HEK293 (cell line): Measurements from ENCODE around the gene MGST2.

Source experiments
- CTCF ChIA-PET: fragments of 350-600 bp; formaldehyde crosslinking; extraction: SDS; loops from one replicate; lab custom pipeline; 2021; ENCODE audit warnings: antibody characterized with exemption; lab: Yijun Ruan, JAX
- POLR2A ChIA-PET: fragments of 300-600 bp; formaldehyde crosslinking; extraction: SDS; loops from one replicate; lab custom pipeline; 2020; ENCODE audit warnings: antibody characterized with exemption, inconsistent platforms; lab: Yijun Ruan, JAX
- H3K27ac ChIP-seq: fragments of 200-500 bp; sonication (Bioruptor generic); 2 replicates; pipeline ENCODE4 v1.5.1; 2014; ENCODE audit warnings: low read depth, low read length, control low read depth, inconsistent platforms; ENCODE audit errors: extremely low read depth
- H3K36me3 ChIP-seq, 2 experiments: fragments of 200-500 bp in 1 of 2; sonication (Bioruptor generic) in 1 of 2; 1 replicate in 1 of 2; 2 replicates in 1 of 2; pipeline ENCODE4 v1.5.1; 2014 to 2017; ENCODE audit warnings: inconsistent platforms in 2 of 2, low read length in 2 of 2; ENCODE audit not compliant: control insufficient read depth in 2 of 2, insufficient read depth in 1 of 2
- H3K4me1 ChIP-seq: fragments of 200-500 bp; sonication (Bioruptor generic); 2 replicates; pipeline ENCODE4 v1.5.1; 2014; ENCODE audit warnings: mild to moderate bottlenecking, low read length, inconsistent platforms; ENCODE audit not compliant: control insufficient read depth, insufficient read depth
- H3K4me3 ChIP-seq: 2 replicates; pipeline ENCODE4 v1.5.1; 2011; ENCODE audit warnings: low read depth, mild to moderate bottlenecking, control low read depth, low read length, moderate library complexity
- H3K9me3 ChIP-seq: fragments of 200-500 bp; sonication (Bioruptor generic); 2 replicates; pipeline ENCODE4 v1.5.1; 2014; ENCODE audit warnings: low read depth, low read length, inconsistent platforms; ENCODE audit not compliant: control insufficient read depth, insufficient read depth
- BCL11A ChIP-seq: fragments of 450-650 bp; formaldehyde crosslinking; IDR thresholded peaks from 2 replicates; pipeline ENCODE4 v1.5.1; 2016; ENCODE audit warnings: low read depth, missing biosample characterization, missing genetic modification characterization
- GLI2 ChIP-seq: fragments of 450-650 bp; formaldehyde crosslinking; IDR thresholded peaks from 2 replicates; pipeline ENCODE4; 2017; ENCODE audit warnings: missing biosample characterization, missing genetic modification characterization, low read depth, borderline replicate concordance
- KLF7 ChIP-seq: fragments of 450-650 bp; formaldehyde crosslinking; IDR thresholded peaks from 2 replicates; pipeline ENCODE4 v1.5.1; 2016; ENCODE audit warnings: missing biosample characterization, missing genetic modification characterization, borderline replicate concordance
- KLF8 ChIP-seq: fragments of 450-650 bp; formaldehyde crosslinking; IDR thresholded peaks from 2 replicates; pipeline ENCODE4 v1.5.1; 2016; ENCODE audit warnings: missing biosample characterization, missing genetic modification characterization
- MYNN ChIP-seq: fragments of 450-650 bp; formaldehyde crosslinking; IDR thresholded peaks from 2 replicates; pipeline ENCODE4 v1.5.1; 2016; ENCODE audit warnings: missing biosample characterization, missing genetic modification characterization, borderline replicate concordance
- SP3 ChIP-seq: fragments of 450-650 bp; formaldehyde crosslinking; IDR thresholded peaks from 2 replicates; pipeline ENCODE4 v1.5.1; 2016; ENCODE audit warnings: missing biosample characterization, missing genetic modification characterization
- SP7 ChIP-seq: fragments of 450-650 bp; formaldehyde crosslinking; IDR thresholded peaks from 2 replicates; pipeline ENCODE4 v1.5.1; 2016; ENCODE audit warnings: missing biosample characterization, missing genetic modification characterization
- ZBTB7A ChIP-seq: fragments of 450-650 bp; formaldehyde crosslinking; IDR thresholded peaks from 2 replicates; pipeline ENCODE4 v1.5.1; 2016; ENCODE audit warnings: low read depth, missing biosample characterization, missing genetic modification characterization
- ZFHX2 ChIP-seq: fragments of 450-650 bp; formaldehyde crosslinking; conservative IDR thresholded peaks from 2 replicates; pipeline ENCODE4 v1.5.1; 2016; ENCODE audit warnings: missing biosample characterization, missing genetic modification characterization
- ZNF114 ChIP-seq: fragments of 450-650 bp; formaldehyde crosslinking; IDR thresholded peaks from 2 replicates; pipeline ENCODE4 v1.5.0; 2017; ENCODE audit warnings: missing biosample characterization, missing genetic modification characterization
- ZNF140 ChIP-seq: fragments of 450-650 bp; formaldehyde crosslinking; IDR thresholded peaks from 2 replicates; pipeline ENCODE4 v1.5.1; 2016; ENCODE audit warnings: missing biosample characterization, missing genetic modification characterization
- ZNF184 ChIP-seq: fragments of 450-650 bp; IDR thresholded peaks from 2 replicates; pipeline ENCODE4 v1.5.1; 2018; ENCODE audit warnings: missing biosample characterization, mild to moderate bottlenecking, missing genetic modification characterization
- ZNF335 ChIP-seq: fragments of 450-650 bp; formaldehyde crosslinking; conservative IDR thresholded peaks from 2 replicates; pipeline ENCODE4 v1.5.1; 2016; ENCODE audit warnings: missing biosample characterization, missing genetic modification characterization
- ZNF600 ChIP-seq: fragments of 450-650 bp; formaldehyde crosslinking; IDR thresholded peaks from 2 replicates; pipeline ENCODE4 v1.5.1; 2016; ENCODE audit warnings: missing biosample characterization, missing genetic modification characterization
- ZNF621 ChIP-seq: fragments of 450-650 bp; formaldehyde crosslinking; IDR thresholded peaks from 2 replicates; pipeline ENCODE4 v1.5.1; 2017; ENCODE audit warnings: missing biosample characterization, missing genetic modification characterization
- ZSCAN16 ChIP-seq: fragments of 450-650 bp; formaldehyde crosslinking; IDR thresholded peaks from 2 replicates; pipeline ENCODE4 v1.5.1; 2016; ENCODE audit warnings: missing biosample characterization, missing genetic modification characterization
- ZXDB ChIP-seq: fragments of 450-650 bp; formaldehyde crosslinking; IDR thresholded peaks from 2 replicates; pipeline ENCODE4 v1.5.1; 2016; ENCODE audit warnings: missing biosample characterization, missing genetic modification characterization
- TF ChIP-seq, protein P1 (sequence below): fragments of 450-650 bp; formaldehyde crosslinking; IDR thresholded peaks from 2 replicates; pipeline ENCODE4 v1.5.1; 2017; ENCODE audit warnings: missing biosample characterization, missing genetic modification characterization
- TF ChIP-seq, protein P2 (sequence below): fragments of 450-650 bp; formaldehyde crosslinking; conservative IDR thresholded peaks from 2 replicates; pipeline ENCODE4 v1.5.1; 2016; ENCODE audit warnings: low read depth, missing biosample characterization, missing genetic modification characterization
- TF ChIP-seq, protein P3 (sequence below): fragments of 450-650 bp; formaldehyde crosslinking; IDR thresholded peaks from 2 replicates; pipeline ENCODE4 v1.5.1; 2016; ENCODE audit warnings: missing biosample characterization, missing genetic modification characterization
- TF ChIP-seq, protein P4 (sequence below): fragments of 450-650 bp; formaldehyde crosslinking; IDR thresholded peaks from 2 replicates; pipeline ENCODE4; 2016; ENCODE audit warnings: missing biosample characterization, missing genetic modification characterization
- TF ChIP-seq, protein P5 (sequence below): fragments of 450-650 bp; formaldehyde crosslinking; IDR thresholded peaks from 2 replicates; pipeline ENCODE4 v1.5.1; 2016; ENCODE audit warnings: missing biosample characterization, missing genetic modification characterization
- TF ChIP-seq, protein P6 (sequence below): fragments of 450-650 bp; formaldehyde crosslinking; IDR thresholded peaks from 2 replicates; pipeline ENCODE4 v1.5.0; 2017; ENCODE audit warnings: missing biosample characterization, missing genetic modification characterization, borderline replicate concordance

The MGST2 gene

DNA sequence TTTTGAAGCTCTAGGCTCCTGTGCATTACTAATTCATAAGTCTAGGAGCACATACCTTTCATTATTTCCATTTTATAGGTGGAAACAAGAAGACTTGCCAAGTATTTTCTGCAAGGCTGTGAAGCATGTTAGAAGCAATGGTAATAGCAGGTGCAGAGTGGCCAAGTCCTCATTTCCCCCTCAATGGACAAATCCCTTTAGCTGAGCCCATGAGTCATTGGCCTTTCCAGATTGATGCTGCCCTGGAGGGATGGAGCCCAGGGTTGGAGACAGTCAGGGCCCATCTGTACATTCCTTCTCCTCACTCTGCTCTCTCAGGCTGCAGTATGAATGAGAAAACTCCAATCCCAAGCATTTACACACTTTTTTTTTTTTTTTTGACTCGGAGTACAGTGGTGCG is 6.6 kb downstream of the MGST2 start:
- no peak for TF ChIP-seq ZNF335 (tag by site-specific recombination)
- no peak for TF ChIP-seq GLI2 (tag by site-specific recombination)
- no peak for TF ChIP-seq ZNF184 (tag by site-specific recombination)
- TF ChIP-seq ZFHX2 (tag by site-specific recombination) = no peak
- TF ChIP-seq ZNF114 = no peak
- TF ChIP-seq KLF7 (tag by site-specific recombination) = no peak
- no peak for TF ChIP-seq SP7 (tag by site-specific recombination)
- TF ChIP-seq, protein P1, sequence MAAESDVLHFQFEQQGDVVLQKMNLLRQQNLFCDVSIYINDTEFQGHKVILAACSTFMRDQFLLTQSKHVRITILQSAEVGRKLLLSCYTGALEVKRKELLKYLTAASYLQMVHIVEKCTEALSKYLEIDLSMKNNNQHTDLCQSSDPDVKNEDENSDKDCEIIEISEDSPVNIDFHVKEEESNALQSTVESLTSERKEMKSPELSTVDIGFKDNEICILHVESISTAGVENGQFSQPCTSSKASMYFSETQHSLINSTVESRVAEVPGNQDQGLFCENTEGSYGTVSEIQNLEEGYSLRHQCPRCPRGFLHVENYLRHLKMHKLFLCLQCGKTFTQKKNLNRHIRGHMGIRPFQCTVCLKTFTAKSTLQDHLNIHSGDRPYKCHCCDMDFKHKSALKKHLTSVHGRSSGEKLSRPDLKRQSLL (tag by site-specific recombination) = no peak
- no peak for TF ChIP-seq ZBTB7A (tag by site-specific recombination)
- no peak for TF ChIP-seq ZXDB (tag by site-specific recombination)
- TF ChIP-seq, protein P2, sequence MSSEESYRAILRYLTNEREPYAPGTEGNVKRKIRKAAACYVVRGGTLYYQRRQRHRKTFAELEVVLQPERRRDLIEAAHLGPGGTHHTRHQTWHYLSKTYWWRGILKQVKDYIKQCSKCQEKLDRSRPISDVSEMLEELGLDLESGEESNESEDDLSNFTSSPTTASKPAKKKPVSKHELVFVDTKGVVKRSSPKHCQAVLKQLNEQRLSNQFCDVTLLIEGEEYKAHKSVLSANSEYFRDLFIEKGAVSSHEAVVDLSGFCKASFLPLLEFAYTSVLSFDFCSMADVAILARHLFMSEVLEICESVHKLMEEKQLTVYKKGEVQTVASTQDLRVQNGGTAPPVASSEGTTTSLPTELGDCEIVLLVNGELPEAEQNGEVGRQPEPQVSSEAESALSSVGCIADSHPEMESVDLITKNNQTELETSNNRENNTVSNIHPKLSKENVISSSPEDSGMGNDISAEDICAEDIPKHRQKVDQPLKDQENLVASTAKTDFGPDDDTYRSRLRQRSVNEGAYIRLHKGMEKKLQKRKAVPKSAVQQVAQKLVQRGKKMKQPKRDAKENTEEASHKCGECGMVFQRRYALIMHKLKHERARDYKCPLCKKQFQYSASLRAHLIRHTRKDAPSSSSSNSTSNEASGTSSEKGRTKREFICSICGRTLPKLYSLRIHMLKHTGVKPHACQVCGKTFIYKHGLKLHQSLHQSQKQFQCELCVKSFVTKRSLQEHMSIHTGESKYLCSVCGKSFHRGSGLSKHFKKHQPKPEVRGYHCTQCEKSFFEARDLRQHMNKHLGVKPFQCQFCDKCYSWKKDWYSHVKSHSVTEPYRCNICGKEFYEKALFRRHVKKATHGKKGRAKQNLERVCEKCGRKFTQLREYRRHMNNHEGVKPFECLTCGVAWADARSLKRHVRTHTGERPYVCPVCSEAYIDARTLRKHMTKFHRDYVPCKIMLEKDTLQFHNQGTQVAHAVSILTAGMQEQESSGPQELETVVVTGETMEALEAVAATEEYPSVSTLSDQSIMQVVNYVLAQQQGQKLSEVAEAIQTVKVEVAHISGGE (tag by site-specific recombination) = no peak
- TF ChIP-seq BCL11A (tag by site-specific recombination) = no peak
- Histone ChIP-seq H3K27ac (no peak overlapping the region), H3K36me3 (peaks cover 0 to 4% of the 10 kb centered on the region in 2 experiments; a peak in 2 of 3 replicates), H3K9me3 (no peaks in the 10 kb centered on the region), H3K4me1 (no peaks in the 10 kb centered on the region), H3K4me3 (no peak overlapping the region)
- CTCF ChIA-PET = interaction anchor here (0.5 to 1.1 kb wide), 4 partner anchors 25 to 913 kb away, joined by 3 to 5 read pairs (median 3); no protein-coding TSS in a partner anchor
- POLR2A ChIA-PET = no interaction called here

DNA sequence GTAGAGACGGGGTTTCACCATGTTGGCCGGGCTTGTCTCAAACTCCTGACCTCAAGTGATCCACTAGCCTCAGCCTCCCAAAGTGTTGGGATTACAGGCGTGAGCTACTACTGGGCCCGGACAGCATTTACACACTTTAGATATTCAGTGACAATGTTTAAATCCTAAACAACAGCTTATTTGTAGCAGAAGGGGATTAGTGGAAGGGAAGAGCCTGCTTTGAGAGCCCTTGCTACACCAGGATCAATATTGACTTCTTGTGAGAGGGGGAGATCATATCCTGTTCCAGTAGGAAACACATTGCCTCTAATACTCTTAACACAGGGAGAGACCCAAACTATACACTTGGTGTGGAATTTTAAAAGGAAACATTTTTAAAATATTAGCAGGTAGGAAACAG is 7.1 kb downstream of the MGST2 start:
- Histone ChIP-seq H3K27ac (no peak overlapping the region), H3K9me3 (no peaks in the 10 kb centered on the region), H3K36me3 (peaks cover 0 to 4% of the 10 kb centered on the region in 2 experiments; a peak in 2 of 3 replicates), H3K4me3 (no peak overlapping the region), H3K4me1 (no peaks in the 10 kb centered on the region)
- POLR2A ChIA-PET = no interaction called here
- CTCF ChIA-PET = interaction anchor here (0.5 to 0.6 kb wide), 2 partner anchors 265 to 608 kb away, joined by 3 read pairs; no protein-coding TSS in a partner anchor
- no peak for TF ChIP-seq ZNF140 (tag by site-specific recombination)
- TF ChIP-seq SP3 (tag by site-specific recombination) = no peak
- TF ChIP-seq ZNF621 = no peak
- TF ChIP-seq, protein P3, sequence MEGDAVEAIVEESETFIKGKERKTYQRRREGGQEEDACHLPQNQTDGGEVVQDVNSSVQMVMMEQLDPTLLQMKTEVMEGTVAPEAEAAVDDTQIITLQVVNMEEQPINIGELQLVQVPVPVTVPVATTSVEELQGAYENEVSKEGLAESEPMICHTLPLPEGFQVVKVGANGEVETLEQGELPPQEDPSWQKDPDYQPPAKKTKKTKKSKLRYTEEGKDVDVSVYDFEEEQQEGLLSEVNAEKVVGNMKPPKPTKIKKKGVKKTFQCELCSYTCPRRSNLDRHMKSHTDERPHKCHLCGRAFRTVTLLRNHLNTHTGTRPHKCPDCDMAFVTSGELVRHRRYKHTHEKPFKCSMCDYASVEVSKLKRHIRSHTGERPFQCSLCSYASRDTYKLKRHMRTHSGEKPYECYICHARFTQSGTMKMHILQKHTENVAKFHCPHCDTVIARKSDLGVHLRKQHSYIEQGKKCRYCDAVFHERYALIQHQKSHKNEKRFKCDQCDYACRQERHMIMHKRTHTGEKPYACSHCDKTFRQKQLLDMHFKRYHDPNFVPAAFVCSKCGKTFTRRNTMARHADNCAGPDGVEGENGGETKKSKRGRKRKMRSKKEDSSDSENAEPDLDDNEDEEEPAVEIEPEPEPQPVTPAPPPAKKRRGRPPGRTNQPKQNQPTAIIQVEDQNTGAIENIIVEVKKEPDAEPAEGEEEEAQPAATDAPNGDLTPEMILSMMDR (tag by site-specific recombination) = no peak
- no peak for TF ChIP-seq ZSCAN16 (tag by site-specific recombination)
- TF ChIP-seq MYNN = no peak
- TF ChIP-seq KLF8 (tag by site-specific recombination) = no peak
- TF ChIP-seq, protein P4, sequence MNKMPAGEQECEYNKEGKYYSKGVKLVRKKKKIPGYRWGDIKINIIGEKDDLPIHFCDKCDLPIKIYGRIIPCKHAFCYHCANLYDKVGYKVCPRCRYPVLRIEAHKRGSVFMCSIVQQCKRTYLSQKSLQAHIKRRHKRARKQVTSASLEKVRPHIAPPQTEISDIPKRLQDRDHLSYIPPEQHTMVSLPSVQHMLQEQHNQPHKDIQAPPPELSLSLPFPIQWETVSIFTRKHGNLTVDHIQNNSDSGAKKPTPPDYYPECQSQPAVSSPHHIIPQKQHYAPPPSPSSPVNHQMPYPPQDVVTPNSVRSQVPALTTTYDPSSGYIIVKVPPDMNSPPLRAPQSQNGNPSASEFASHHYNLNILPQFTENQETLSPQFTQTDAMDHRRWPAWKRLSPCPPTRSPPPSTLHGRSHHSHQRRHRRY = no peak
- TF ChIP-seq, protein P5, sequence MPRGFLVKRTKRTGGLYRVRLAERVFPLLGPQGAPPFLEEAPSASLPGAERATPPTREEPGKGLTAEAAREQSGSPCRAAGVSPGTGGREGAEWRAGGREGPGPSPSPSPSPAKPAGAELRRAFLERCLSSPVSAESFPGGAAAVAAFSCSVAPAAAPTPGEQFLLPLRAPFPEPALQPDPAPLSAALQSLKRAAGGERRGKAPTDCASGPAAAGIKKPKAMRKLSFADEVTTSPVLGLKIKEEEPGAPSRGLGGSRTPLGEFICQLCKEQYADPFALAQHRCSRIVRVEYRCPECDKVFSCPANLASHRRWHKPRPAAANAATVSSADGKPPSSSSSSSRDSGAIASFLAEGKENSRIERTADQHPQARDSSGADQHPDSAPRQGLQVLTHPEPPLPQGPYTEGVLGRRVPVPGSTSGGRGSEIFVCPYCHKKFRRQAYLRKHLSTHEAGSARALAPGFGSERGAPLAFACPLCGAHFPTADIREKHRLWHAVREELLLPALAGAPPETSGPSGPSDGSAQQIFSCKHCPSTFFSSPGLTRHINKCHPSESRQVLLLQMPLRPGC = no peak
- TF ChIP-seq, protein P6, sequence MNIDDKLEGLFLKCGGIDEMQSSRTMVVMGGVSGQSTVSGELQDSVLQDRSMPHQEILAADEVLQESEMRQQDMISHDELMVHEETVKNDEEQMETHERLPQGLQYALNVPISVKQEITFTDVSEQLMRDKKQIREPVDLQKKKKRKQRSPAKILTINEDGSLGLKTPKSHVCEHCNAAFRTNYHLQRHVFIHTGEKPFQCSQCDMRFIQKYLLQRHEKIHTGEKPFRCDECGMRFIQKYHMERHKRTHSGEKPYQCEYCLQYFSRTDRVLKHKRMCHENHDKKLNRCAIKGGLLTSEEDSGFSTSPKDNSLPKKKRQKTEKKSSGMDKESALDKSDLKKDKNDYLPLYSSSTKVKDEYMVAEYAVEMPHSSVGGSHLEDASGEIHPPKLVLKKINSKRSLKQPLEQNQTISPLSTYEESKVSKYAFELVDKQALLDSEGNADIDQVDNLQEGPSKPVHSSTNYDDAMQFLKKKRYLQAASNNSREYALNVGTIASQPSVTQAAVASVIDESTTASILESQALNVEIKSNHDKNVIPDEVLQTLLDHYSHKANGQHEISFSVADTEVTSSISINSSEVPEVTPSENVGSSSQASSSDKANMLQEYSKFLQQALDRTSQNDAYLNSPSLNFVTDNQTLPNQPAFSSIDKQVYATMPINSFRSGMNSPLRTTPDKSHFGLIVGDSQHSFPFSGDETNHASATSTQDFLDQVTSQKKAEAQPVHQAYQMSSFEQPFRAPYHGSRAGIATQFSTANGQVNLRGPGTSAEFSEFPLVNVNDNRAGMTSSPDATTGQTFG (tag by site-specific recombination) = no peak
- no peak for TF ChIP-seq ZNF600 (tag by site-specific recombination)
- no peak for TF ChIP-seq GLI2 (tag by site-specific recombination)
